Astrocyte (in vitro differentiated cells and primary cell): Measurements from ENCODE around the gene PAPPA2.

Experiments
- EZH2 ChIP-seq: IDR thresholded peaks from 2 replicates; pipeline ENCODE4 v1.6.1; 2012; ENCODE audit warnings: mild to moderate bottlenecking, low read length, inconsistent platforms; ENCODE audit not compliant: insufficient read depth
- TF ChIP-seq, protein P1 (sequence below): IDR thresholded peaks from 2 replicates; pipeline ENCODE4 v1.5.1; 2011; ENCODE audit warnings: low read depth, mild to moderate bottlenecking, inconsistent platforms, low read length, moderate library complexity; ENCODE audit not compliant: insufficient read depth

- TF ChIP-seq, protein P1, sequence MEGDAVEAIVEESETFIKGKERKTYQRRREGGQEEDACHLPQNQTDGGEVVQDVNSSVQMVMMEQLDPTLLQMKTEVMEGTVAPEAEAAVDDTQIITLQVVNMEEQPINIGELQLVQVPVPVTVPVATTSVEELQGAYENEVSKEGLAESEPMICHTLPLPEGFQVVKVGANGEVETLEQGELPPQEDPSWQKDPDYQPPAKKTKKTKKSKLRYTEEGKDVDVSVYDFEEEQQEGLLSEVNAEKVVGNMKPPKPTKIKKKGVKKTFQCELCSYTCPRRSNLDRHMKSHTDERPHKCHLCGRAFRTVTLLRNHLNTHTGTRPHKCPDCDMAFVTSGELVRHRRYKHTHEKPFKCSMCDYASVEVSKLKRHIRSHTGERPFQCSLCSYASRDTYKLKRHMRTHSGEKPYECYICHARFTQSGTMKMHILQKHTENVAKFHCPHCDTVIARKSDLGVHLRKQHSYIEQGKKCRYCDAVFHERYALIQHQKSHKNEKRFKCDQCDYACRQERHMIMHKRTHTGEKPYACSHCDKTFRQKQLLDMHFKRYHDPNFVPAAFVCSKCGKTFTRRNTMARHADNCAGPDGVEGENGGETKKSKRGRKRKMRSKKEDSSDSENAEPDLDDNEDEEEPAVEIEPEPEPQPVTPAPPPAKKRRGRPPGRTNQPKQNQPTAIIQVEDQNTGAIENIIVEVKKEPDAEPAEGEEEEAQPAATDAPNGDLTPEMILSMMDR = no peak
- TF ChIP-seq EZH2 = no peak
Observed at GRCh38 chr1:176826265-176826664, 363.3 kb downstream of the PAPPA2 start.
